H9 (cell line): ENCODE measurements around the gene AGBL4. TPM values are rescaled to one million over a fixed set of nuclear protein-coding genes. Genes with fewer than 3 reads are reported as not detected.

Source experiments
- DNase-seq: peaks from one replicate; pipeline ENCODE4 v3.0.0-alpha.2; 2017
- H2AFZ ChIP-seq: one replicate; pipeline ENCODE4 v1.6.1; 2013; ENCODE audit warnings: mild to moderate bottlenecking, low read length, control low read depth, moderate library complexity
- H2AK5ac ChIP-seq: 2 replicates; pipeline ENCODE4 v1.6.1; 2013; ENCODE audit warnings: low read length, control low read depth, mixed read lengths; ENCODE audit not compliant: insufficient read length
- H2BK120ac ChIP-seq: one replicate; pipeline ENCODE4 v1.6.1; 2013; ENCODE audit warnings: low read depth, mild to moderate bottlenecking, low read length, control low read depth, inconsistent platforms; ENCODE audit not compliant: poor library complexity, severe bottlenecking
- H2BK12ac ChIP-seq: 2 replicates; pipeline ENCODE4 v1.6.1; 2013; ENCODE audit warnings: low read length, control low read depth, mixed read lengths, low read depth; ENCODE audit not compliant: insufficient read length
- H2BK15ac ChIP-seq: 2 replicates; pipeline ENCODE4 v1.6.1; 2013; ENCODE audit warnings: low read depth, low read length, control low read depth
- H2BK20ac ChIP-seq: one replicate; pipeline ENCODE4 v1.6.1; 2013; ENCODE audit warnings: low read depth, mild to moderate bottlenecking, low read length, control low read depth, inconsistent platforms; ENCODE audit not compliant: poor library complexity, severe bottlenecking
- H2BK5ac ChIP-seq: 2 replicates; pipeline ENCODE4 v1.6.1; 2013; ENCODE audit warnings: low read length, control low read depth, mixed read lengths; ENCODE audit not compliant: insufficient read length
- H3K14ac ChIP-seq: 2 replicates; pipeline ENCODE4 v1.6.1; 2013; ENCODE audit warnings: low read length, control low read depth; ENCODE audit not compliant: insufficient read depth
- H3K18ac ChIP-seq: 2 replicates; pipeline ENCODE4 v1.6.1; 2013; ENCODE audit warnings: low read depth, mild to moderate bottlenecking, mixed read lengths, low read length, control low read depth; ENCODE audit not compliant: insufficient read length
- H3K23ac ChIP-seq: 2 replicates; pipeline ENCODE4 v1.6.1; 2013; ENCODE audit warnings: low read length, control low read depth, mixed read lengths, low read depth; ENCODE audit not compliant: insufficient read length
- H3K23me2 ChIP-seq: 2 replicates; pipeline ENCODE4 v1.6.1; 2013; ENCODE audit warnings: low read depth, mild to moderate bottlenecking, mixed read lengths, low read length, control low read depth; ENCODE audit not compliant: insufficient read length, poor library complexity, severe bottlenecking
- H3K27ac ChIP-seq: 2 replicates; pipeline ENCODE4 v1.5.1; 2013; ENCODE audit warnings: low read length, control low read depth, mixed read lengths, low read depth; ENCODE audit not compliant: insufficient read length
- H3K27me3 ChIP-seq: 2 replicates; pipeline ENCODE4 v1.6.1; 2013; ENCODE audit warnings: low read length, control low read depth, inconsistent platforms; ENCODE audit not compliant: insufficient read depth
- H3K4ac ChIP-seq: 2 replicates; pipeline ENCODE4 v1.6.1; 2013; ENCODE audit warnings: low read depth, mild to moderate bottlenecking, control low read depth, inconsistent platforms, low read length, moderate library complexity
- H3K4me1 ChIP-seq: 2 replicates; pipeline ENCODE4 v1.6.1; 2013; ENCODE audit warnings: low read length, control low read depth, inconsistent platforms; ENCODE audit not compliant: insufficient read depth
- H3K4me2 ChIP-seq: 2 replicates; pipeline ENCODE4 v1.6.1; 2013; ENCODE audit warnings: low read length, control low read depth, mixed read lengths; ENCODE audit not compliant: insufficient read length, insufficient read depth
- H3K56ac ChIP-seq: 2 replicates; pipeline ENCODE4 v1.6.1; 2013; ENCODE audit warnings: low read depth, mild to moderate bottlenecking, mixed read lengths, low read length, control low read depth; ENCODE audit not compliant: insufficient read length
- H3K79me1 ChIP-seq: 2 replicates; pipeline ENCODE4 v1.6.1; 2013; ENCODE audit warnings: low read depth, mild to moderate bottlenecking, moderate library complexity, low read length, control low read depth, inconsistent platforms; ENCODE audit not compliant: insufficient read depth, poor library complexity, severe bottlenecking
- H3K79me2 ChIP-seq: 2 replicates; pipeline ENCODE4 v1.6.1; 2013; ENCODE audit warnings: low read length, control low read depth, inconsistent platforms; ENCODE audit not compliant: insufficient read depth
- H3K9ac ChIP-seq: 2 replicates; pipeline ENCODE4 v1.6.1; 2013; ENCODE audit warnings: low read length, control low read depth, mixed read lengths; ENCODE audit not compliant: insufficient read length; ENCODE audit errors: extremely low read depth
- H3K9me3 ChIP-seq: one replicate; pipeline ENCODE4 v1.6.1; 2013; ENCODE audit warnings: low read depth, low read length, inconsistent platforms; ENCODE audit not compliant: control insufficient read depth
- H3T11ph ChIP-seq: one replicate; pipeline ENCODE4 v1.6.1; 2013; ENCODE audit warnings: mild to moderate bottlenecking, low read length, control low read depth, inconsistent platforms
- H4K20me1 ChIP-seq: one replicate; pipeline ENCODE4 v1.6.1; 2013; ENCODE audit not compliant: control insufficient read depth, insufficient read length, insufficient read depth
- H4K5ac ChIP-seq: 2 replicates; pipeline ENCODE4 v1.6.1; 2013; ENCODE audit warnings: low read depth, mild to moderate bottlenecking, mixed read lengths, low read length, control low read depth; ENCODE audit not compliant: insufficient read length
- H4K8ac ChIP-seq: replicated peaks from 2 replicates; pipeline ENCODE4 v1.6.1; 2013; ENCODE audit warnings: low read length, control low read depth, mixed read lengths, low read depth; ENCODE audit not compliant: insufficient read length
- H4K91ac ChIP-seq: 2 replicates; pipeline ENCODE4 v1.6.1; 2013; ENCODE audit warnings: low read depth, mild to moderate bottlenecking, moderate library complexity, mixed read lengths, low read length, control low read depth; ENCODE audit not compliant: insufficient read length
- H3K27ac Mint-ChIP-seq, 3 experiments: 2 replicates in 2 of 3; 3 replicates in 1 of 3; pipeline ENCODE4 v1.8.0; 2020 to 2021; ENCODE audit warnings: mixed read lengths in 3 of 3, mild to moderate bottlenecking in 1 of 3, moderate library complexity in 1 of 3
- H3K27me3 Mint-ChIP-seq: 2 replicates; pipeline ENCODE4 v1.8.0; 2021; ENCODE audit warnings: low read depth, mild to moderate bottlenecking, moderate library complexity, mixed read lengths
- H3K36me3 Mint-ChIP-seq, 3 experiments: 2 replicates in 2 of 3; 3 replicates in 1 of 3; pipeline ENCODE4 v1.8.0; 2020 to 2021; ENCODE audit warnings: low read depth in 3 of 3, mixed read lengths in 3 of 3; ENCODE audit not compliant: insufficient read depth in 1 of 3
- H3K4me1 Mint-ChIP-seq, 2 experiments: 2 replicates each; pipeline ENCODE4 v1.8.0; 2020; ENCODE audit warnings: mixed read lengths in 2 of 2
- H3K4me3 Mint-ChIP-seq, 2 experiments: 2 replicates in 1 of 2; 3 replicates in 1 of 2; pipeline ENCODE4 v1.8.0; 2020 to 2021; ENCODE audit warnings: mild to moderate bottlenecking in 2 of 2, mixed read lengths in 2 of 2, moderate library complexity in 1 of 2
- H3K9me3 Mint-ChIP-seq, 2 experiments: 2 replicates in 1 of 2; 3 replicates in 1 of 2; pipeline ENCODE4 v1.8.0; 2020; ENCODE audit warnings: mild to moderate bottlenecking in 2 of 2, mixed read lengths in 2 of 2, moderate library complexity in 1 of 2
- CTCF ChIP-seq: fragments of 200-600 bp; sonication (generic); conservative IDR thresholded peaks from 3 replicates; pipeline ENCODE4 v1.8.0; 2021; ENCODE audit warnings: antibody characterized with exemption, mild to moderate bottlenecking
- WGBS: extraction: QIAGEN DNeasy Blood & Tissue Kit; methylation state at CpG from one replicate; pipeline ENCODE4 v1.1.7; 2013; ENCODE audit warnings: missing lambda C conversion rate, low lambda C conversion rate, mixed read lengths; ENCODE audit not compliant: insufficient read length; ENCODE audit errors: extremely low coverage; 5-methylcytosine and 5-hydroxymethylcytosine counted together
- total RNA-seq: library from RNA; stranded (reverse); gene quantifications from 2 replicates; pipeline ENCODE4 v1.2.1, GENCODE V29; 2021

The AGBL4 gene
- total RNA-seq, 1 experiment from 2014 or later = not detected

GRCh38 chr1:49622877-49623276, 400.9 kb downstream of the AGBL4 start:
- Histone ChIP-seq H4K91ac (no peak overlapping the region), H3K4ac (no peak overlapping the region), H3K23ac (no peak overlapping the region), H2BK5ac (no peak overlapping the region), H2AFZ (no peak overlapping the region), H2BK15ac (no peak overlapping the region), H2AK5ac (no peak overlapping the region), H3K18ac (no peak overlapping the region), H3K23me2 (no peaks in the 10 kb centered on the region), H3K14ac (no peak overlapping the region), H3K9ac (no peak overlapping the region), H3K4me1 (no peaks in the 10 kb centered on the region), H2BK12ac (no peak overlapping the region), H4K20me1 (no peaks in the 10 kb centered on the region), H4K5ac (no peak overlapping the region), H3K27ac (no peak overlapping the region), H3K27me3 (no peaks in the 10 kb centered on the region), H3K4me2 (no peak overlapping the region), H3T11ph (no peak overlapping the region), H4K8ac (no peak overlapping the region), H2BK120ac (no peak overlapping the region), H2BK20ac (no peak overlapping the region), H3K9me3 (peaks cover 70% of the 10 kb centered on the region), H3K79me1 (no peaks in the 10 kb centered on the region), H3K56ac (no peak overlapping the region), H3K79me2 (no peaks in the 10 kb centered on the region)
- no peak for TF ChIP-seq CTCF
- WGBS = no CpG with 5 or more reads among the region's 3 CpGs
- H3K27me3 Mint-ChIP-seq = no peaks in the 10 kb centered on the region; the same call in 1 of the 2 replicates
- DNase-seq = no peak
- H3K4me3 Mint-ChIP-seq = no peak overlapping the region
- no peaks in the 10 kb centered on the region for H3K4me1 Mint-ChIP-seq
- H3K27ac Mint-ChIP-seq = no peak overlapping the region
- peaks cover 87% of the 10 kb centered on the region in 2 experiments for H3K9me3 Mint-ChIP-seq
- H3K36me3 Mint-ChIP-seq = peaks cover 0 to 17% (median 9%) of the 10 kb centered on the region in 3 experiments; a peak in 5 of 7 replicates
